ENCODE results near the gene BLMH.

The BLMH gene

GRCh38 chr17:30221346-30221745 is 70.4 kb downstream of the BLMH start:
- Histone ChIP-seq H2AFZ (ENCODE audit: low read depth) (no peak overlapping the region), H3K4me2 (no peak overlapping the region), H3K27me3 (ENCODE audit: insufficient read depth, low read depth) (no peaks in the 10 kb centered on the region)

GRCh38 chr17:30220414-30220813 is 71.3 kb downstream of the BLMH start:
- TF ChIP-seq CTCF (conservative IDR thresholded peaks at IDR 0.05; ENCODE audit: low read depth, low read length): no peak
- no peaks in the 10 kb centered on the region for H3K4me1 ChIP-seq (ENCODE audit: low read depth, poor library complexity, severe bottlenecking)

More at GRCh38 chr17:30221346-30221745, 70.4 kb downstream of the BLMH start:
- no peak overlapping the region for H3K4me3 ChIP-seq (IDR thresholded peaks at IDR 0.05; ENCODE audit: insufficient read depth, low read depth, low read length)
- no peaks in the 10 kb centered on the region for H3K79me2 ChIP-seq (ENCODE audit: insufficient read depth, low read depth)
- H4K20me1 ChIP-seq (ENCODE audit: insufficient read depth): no peaks in the 10 kb centered on the region
- H3K9ac ChIP-seq: no peak overlapping the region
- no peak for TF ChIP-seq CTCF (conservative IDR thresholded peaks at IDR 0.05; ENCODE audit: low read depth, low read length)
- no peak overlapping the region for H3K27ac ChIP-seq
- no peaks in the 10 kb centered on the region for H3K4me1 ChIP-seq (ENCODE audit: low read depth, poor library complexity, severe bottlenecking)
- H3K36me3 ChIP-seq (ENCODE audit: insufficient read depth): no peaks in the 10 kb centered on the region

DNA sequence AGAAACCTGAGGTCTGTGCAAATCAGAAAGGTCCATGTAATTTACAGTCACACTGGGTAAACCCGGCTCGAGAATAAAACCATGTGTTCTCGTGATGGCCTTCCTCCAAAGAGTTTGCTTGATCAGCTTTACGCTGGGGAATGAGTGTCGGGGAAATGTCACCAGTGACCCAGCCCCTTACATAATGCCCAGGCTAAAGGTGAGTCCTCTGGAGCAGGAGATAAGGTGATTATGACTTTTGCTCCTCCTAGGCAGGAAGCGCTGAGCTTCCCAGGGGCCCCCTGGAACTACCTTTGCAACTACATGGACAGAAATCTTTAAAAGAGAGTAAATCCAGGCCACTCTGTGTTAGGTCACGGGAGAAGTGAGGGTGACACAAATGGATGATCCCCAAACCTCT is 71.9 kb downstream of the BLMH start:
- H3K36me3 ChIP-seq (ENCODE audit: insufficient read depth): no peaks in the 10 kb centered on the region
- no peaks in the 10 kb centered on the region for H3K4me1 ChIP-seq (ENCODE audit: low read depth, poor library complexity, severe bottlenecking)
- no peak overlapping the region for H2AFZ ChIP-seq (ENCODE audit: low read depth)
- no peak overlapping the region for H3K9ac ChIP-seq
- H4K20me1 ChIP-seq (ENCODE audit: insufficient read depth): no peaks in the 10 kb centered on the region
- H3K27ac ChIP-seq: no peak overlapping the region
- TF ChIP-seq CTCF (conservative IDR thresholded peaks at IDR 0.05; ENCODE audit: low read depth, low read length): no peak
- no peak overlapping the region for H3K4me3 ChIP-seq (IDR thresholded peaks at IDR 0.05; ENCODE audit: insufficient read depth, low read depth, low read length)
- no peak overlapping the region for H3K4me2 ChIP-seq
- no peaks in the 10 kb centered on the region for H3K27me3 ChIP-seq (ENCODE audit: insufficient read depth, low read depth)
- no peaks in the 10 kb centered on the region for H3K79me2 ChIP-seq (ENCODE audit: insufficient read depth, low read depth)

More at GRCh38 chr17:30220414-30220813, 71.3 kb downstream of the BLMH start:
- Histone ChIP-seq H3K79me2 (ENCODE audit: insufficient read depth, low read depth) (no peaks in the 10 kb centered on the region), H2AFZ (ENCODE audit: low read depth) (no peak overlapping the region), H3K27me3 (ENCODE audit: insufficient read depth, low read depth) (no peaks in the 10 kb centered on the region), H3K36me3 (ENCODE audit: insufficient read depth) (no peaks in the 10 kb centered on the region), H3K27ac (no peak overlapping the region), H3K9ac (no peak overlapping the region), H3K4me3 (IDR thresholded peaks at IDR 0.05; ENCODE audit: insufficient read depth, low read depth, low read length) (no peak overlapping the region), H4K20me1 (ENCODE audit: insufficient read depth) (no peaks in the 10 kb centered on the region), H3K4me2 (no peak overlapping the region)

- Histone ChIP-seq H3K4me2 (no peak overlapping the region), H3K27ac (no peak overlapping the region), H3K4me3 (IDR thresholded peaks at IDR 0.05; ENCODE audit: insufficient read depth, low read depth, low read length) (no peak overlapping the region), H3K9ac (no peak overlapping the region), H4K20me1 (ENCODE audit: insufficient read depth) (no peaks in the 10 kb centered on the region), H3K79me2 (ENCODE audit: insufficient read depth, low read depth) (no peaks in the 10 kb centered on the region), H3K27me3 (ENCODE audit: insufficient read depth, low read depth) (no peaks in the 10 kb centered on the region), H2AFZ (ENCODE audit: low read depth) (no peak overlapping the region), H3K4me1 (ENCODE audit: low read depth, poor library complexity, severe bottlenecking) (no peaks in the 10 kb centered on the region), H3K36me3 (ENCODE audit: insufficient read depth) (no peaks in the 10 kb centered on the region)
- TF ChIP-seq CTCF (conservative IDR thresholded peaks at IDR 0.05; ENCODE audit: low read depth, low read length): no peak
These were observed 72.4 kb downstream of the BLMH start for GRCh38 chr17:30219315-30219714.
